HG02623 (cell line): Measurements from ENCODE around the gene EYS.

ENCODE experiments used
- ATAC-seq: cut with Tn5 transposase; IDR thresholded peaks from one replicate; pipeline ENCODE4 v1.9.1; 2021; ENCODE audit warnings: moderate library complexity; ENCODE audit not compliant: unreplicated experiment

The EYS gene

GRCh38 chr6:65707126-65707826, at the start of gene EYS:
Gene EYS (minus strand): TSS chr6:65707226. CDS start chr6:65495410, 211,816 bp downstream.
- no peak for ATAC-seq

DNA sequence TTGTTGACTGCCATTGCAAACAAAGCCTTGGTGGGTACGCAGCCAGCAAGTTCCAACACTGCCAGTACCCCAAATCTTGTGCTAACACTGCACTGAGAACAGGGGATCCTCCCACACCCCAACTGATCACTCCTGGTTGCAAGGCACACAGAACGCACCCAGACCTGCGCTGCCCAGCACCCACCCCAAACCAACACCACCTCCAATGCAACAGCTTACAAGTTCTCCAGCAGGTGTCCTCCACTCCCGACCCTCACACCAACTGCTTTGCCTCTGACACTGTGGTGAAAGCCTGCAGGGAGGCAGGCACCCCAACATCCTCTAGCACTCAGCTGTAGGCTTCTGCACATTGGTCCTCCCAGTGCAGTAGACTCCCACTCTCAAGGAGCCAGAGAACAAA, 39.3 kb upstream of the EYS start:
- no peak for ATAC-seq

DNA sequence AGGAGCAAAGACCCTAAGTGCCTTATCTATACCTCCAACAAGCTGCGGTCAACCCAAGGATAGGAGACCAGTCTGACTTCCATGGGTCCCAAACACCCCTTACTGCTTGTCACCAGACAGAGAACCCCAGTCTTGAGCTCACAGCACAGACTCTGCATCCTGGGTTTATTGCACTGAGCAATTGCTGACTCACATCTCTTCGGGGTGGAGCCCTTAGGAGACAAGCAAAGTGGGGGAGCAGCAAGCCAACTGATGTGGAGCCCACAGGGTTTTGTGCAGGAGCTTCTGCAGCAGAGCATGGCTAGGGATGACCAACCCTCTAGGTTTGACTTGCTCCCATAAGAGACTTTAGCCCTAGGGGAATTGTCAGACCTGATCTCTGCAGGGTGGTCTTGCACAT, 38.6 kb upstream of the EYS start:
- no peak for ATAC-seq

- no peak for ATAC-seq
Observed at GRCh38 chr6:65728879-65729479, 22.0 kb upstream of the EYS start.

DNA sequence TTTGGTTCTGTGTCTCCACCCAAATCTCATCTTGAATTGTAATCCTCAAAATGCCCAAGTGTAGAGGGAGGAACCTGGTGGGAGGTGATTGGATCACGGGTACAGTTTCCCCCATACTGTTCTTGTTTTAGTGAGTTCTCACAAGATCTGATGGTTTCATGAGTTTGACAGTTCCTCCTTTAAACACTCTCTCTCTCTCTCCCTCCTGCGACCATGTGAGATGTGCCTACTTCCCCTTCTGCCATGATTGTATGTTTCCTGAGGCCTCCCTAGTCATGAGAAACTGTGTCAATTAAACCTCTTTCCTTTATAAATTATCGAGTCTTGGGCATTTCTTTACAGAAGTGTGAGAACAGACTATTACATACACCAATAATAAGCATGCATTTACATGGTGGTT, 12.1 kb upstream of the EYS start:
- no peak for ATAC-seq

- ATAC-seq = no peak
Observed at GRCh38 chr6:65711531-65711930, 4.5 kb upstream of the EYS start.

GRCh38 chr6:65709099-65709830, 2.2 kb upstream of the EYS start:
- ATAC-seq = no peak

- no peak for ATAC-seq
Observed at GRCh38 chr6:65708162-65708561, 1.1 kb upstream of the EYS start.

GRCh38 chr6:65706436-65706835, 590 bp downstream of the EYS start:
- ATAC-seq = no peak

DNA sequence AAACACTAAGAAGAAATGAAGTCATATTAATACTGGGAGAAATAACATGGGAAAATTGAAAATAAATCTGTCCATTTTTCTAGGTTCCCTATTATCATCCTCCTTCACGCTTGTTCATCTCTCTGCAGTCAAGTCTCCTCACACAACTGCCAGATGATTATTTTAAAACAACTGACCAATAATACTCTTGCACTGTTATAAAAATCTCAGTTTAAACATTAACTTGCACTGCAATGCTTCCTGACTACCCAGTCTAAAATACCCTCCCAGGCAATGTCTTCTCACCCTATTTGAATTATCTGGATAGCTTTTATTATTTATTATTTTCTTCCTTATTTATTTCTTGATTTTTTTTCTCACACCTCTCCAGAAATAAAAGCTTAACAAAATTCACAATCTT, 5.7 kb downstream of the EYS start:
- ATAC-seq = no peak

- ATAC-seq = no peak
Observed at GRCh38 chr6:65700561-65700960, 6.5 kb downstream of the EYS start.

DNA sequence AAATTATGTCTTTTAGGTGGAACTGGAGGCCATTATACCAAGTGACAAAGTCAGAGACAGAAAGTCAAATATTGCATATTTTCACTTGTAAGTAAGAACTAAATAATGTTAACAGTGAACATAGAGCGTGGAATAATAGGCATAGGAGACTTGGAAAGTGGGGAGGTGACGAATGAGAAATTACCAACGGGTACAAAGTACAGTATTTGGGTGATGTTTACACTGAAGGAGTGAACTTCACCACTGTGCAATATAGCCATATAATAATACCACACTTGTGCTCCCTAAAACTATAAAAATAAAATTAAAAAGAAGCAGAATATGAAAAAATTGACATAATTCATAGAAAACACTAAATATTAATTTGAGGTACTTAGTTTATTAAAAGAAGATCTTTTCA, 14.9 kb downstream of the EYS start:
- ATAC-seq = no peak

DNA sequence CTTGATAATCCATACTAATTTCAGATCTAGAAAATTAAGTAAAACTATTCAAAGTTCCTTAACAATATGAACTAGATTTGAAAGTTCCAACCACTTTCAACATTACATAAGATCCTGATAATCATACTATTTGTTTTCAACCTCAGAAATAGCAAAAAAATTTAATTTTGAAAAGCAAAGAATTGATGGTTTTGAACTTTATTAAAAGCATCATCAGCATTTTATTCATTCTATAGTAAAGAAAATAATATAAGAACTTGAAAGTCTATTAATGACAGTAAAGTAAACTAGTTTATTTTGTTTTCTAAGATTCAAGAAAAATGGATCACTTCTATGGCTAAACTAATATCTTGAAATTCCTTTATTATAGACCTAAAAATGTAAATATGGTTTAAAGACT, 26.8 kb downstream of the EYS start:
- ATAC-seq = no peak

DNA sequence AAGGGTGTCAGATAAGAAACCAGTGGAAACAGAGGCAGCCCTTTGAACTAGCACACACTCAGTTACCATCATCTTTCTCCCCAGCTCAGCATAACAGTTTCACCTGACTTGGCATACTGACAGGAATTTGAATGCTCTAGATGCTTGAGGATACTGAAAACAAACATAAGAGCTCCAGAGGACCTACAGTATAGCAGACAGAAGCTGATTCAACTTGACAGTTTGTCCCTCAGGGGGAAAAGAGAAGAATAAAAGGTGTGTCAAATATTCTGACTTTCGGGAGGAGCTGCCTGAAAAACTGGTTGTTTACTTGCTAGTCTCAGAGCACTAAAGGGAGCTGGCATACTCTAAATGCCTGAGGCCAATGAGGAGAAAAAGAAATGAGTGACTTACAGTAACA, 35.1 kb downstream of the EYS start:
- ATAC-seq = no peak

- no peak for ATAC-seq
Observed at GRCh38 chr6:65667916-65668656, 38.9 kb downstream of the EYS start.

DNA sequence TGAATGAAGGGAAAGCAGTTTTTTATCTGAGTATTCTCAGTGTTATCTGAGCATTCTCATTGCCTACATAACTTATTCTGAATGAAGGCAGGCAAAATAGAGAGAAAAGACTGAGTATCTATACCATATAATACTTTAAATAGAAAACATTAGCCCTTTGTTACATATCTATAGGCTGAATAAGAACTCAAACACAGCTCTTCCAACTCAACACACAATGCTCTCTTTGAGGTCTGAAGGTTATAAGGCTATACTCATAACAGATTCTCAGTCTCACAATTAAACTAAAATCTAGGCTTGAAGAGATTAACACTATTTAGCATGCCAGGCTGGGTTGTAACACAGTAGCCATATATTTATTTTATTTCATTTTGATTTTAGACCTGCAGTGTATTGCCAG, 56.9 kb downstream of the EYS start:
- no peak for ATAC-seq

DNA sequence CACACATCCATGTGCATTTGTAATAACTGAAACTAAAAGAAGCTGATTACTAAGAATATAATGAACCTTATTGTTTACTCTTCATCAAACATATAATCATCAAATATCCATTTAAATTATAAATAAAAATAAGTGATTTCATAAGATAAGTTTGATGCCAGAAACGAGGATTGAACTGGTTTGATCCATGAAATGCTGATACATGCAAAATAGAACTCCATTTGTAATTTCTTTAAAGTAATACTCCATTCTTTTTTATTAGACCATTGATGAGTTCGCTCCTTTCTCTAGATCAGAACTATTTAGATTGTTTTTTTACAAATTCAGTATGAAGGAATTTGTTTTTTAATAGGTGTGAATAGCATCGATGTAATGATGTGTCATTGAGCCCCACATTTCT, 57.6 kb downstream of the EYS start:
- ATAC-seq = no peak

GRCh38 chr6:65646544-65646943, 60.5 kb downstream of the EYS start:
- no peak for ATAC-seq

GRCh38 chr6:65642776-65643175, 64.2 kb downstream of the EYS start:
- ATAC-seq = no peak

DNA sequence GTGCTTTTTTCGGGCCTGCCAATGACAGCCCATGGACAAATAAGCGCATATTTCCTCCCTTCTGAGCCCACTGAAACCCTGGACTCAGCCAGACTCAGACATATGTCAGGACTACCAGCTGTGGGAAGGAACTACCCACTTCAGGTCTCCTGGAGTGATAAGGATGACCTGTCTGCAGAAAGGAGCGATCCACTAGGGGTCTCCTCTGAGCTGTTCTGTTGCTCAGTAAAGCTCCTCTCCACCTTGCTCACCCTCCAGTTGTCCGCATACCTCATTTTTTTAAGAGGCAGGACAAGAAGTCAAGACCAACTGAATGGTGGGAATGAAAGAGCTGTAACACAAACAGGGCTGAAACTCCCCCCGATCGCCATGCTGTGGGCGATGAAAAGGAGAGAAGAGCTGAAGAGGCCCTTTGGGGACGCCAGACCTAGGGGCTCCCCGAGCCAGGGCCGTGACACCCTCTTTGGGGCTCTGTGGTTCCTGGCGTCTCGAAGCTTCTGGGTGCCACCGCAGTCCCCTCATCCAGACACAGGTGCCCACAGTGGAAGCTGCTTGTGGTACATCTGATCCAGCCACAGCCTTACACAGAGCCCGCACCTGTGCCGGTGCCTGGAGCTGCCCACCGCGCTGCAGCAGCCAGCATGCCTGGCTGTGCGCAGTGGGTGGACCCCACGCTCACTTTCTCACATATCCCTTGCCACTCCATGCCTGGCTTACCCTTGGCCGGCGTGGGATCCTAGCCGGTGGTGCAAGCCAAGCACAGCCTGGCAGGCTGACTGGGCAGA, 68.8 kb downstream of the EYS start:
- no peak for ATAC-seq
